ENCODE data around the gene ANO4.
"Not testable (repeated sequence)": the region's sequence is repeated elsewhere in the genome, so short reads cannot be mapped to it uniquely, and the experiment has no call there.

ANO4 gene

GRCh38 chr12:100980856-100981255, 186.3 kb downstream of the ANO4 start:
- no peak overlapping the region for H3K27ac ChIP-seq (ENCODE audit: low read length)
- H3K9ac ChIP-seq (ENCODE audit: low read length): no peak overlapping the region
- no peak overlapping the region for H3K4me3 ChIP-seq (ENCODE audit: low read length)
- H3K4me1 ChIP-seq (ENCODE audit: control insufficient read depth, low read depth, low read length): peaks cover 3% of the 10 kb centered on the region
- H3K9me3 ChIP-seq (ENCODE audit: control insufficient read depth, low read depth, low read length): no peaks in the 10 kb centered on the region
- no peaks in the 10 kb centered on the region for H3K27me3 ChIP-seq (ENCODE audit: control insufficient read depth, insufficient read depth, low read length)
- no peaks in the 10 kb centered on the region for H3K36me3 ChIP-seq (ENCODE audit: control insufficient read depth, low read depth, low read length)

GRCh38 chr12:100982511-100983183, 188.1 kb downstream of the ANO4 start:
- Histone ChIP-seq H3K9me3 (ENCODE audit: control insufficient read depth, low read depth, low read length) (no peaks in the 10 kb centered on the region), H3K4me1 (ENCODE audit: control insufficient read depth, low read depth, low read length) (peaks cover 18% of the 10 kb centered on the region), H3K27ac (ENCODE audit: low read length) (no peak overlapping the region), H3K36me3 (ENCODE audit: control insufficient read depth, low read depth, low read length) (no peaks in the 10 kb centered on the region), H3K4me3 (ENCODE audit: low read length) (no peak overlapping the region), H3K9ac (ENCODE audit: low read length) (no peak overlapping the region), H3K27me3 (ENCODE audit: control insufficient read depth, insufficient read depth, low read length) (no peaks in the 10 kb centered on the region)

DNA sequence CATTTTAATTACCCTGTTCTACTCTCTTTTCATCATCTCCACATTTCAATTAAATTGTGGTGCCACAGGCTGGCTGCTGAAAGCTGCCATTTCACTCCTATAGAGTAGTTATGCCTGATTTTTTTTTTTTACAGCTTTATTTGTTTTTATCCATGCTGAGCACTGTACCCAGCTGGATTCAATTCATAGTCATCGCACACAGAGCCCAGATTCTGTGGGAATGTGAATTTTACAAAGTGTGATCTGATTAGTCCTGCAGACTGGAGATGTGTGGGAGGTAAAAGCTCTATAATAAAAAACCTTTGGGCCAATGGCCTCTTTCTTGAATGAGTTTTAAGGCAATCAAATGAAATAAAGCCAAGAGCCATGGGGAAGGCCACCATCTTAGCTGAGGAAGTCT, 190.2 kb downstream of the ANO4 start:
- Histone ChIP-seq H3K9me3 (ENCODE audit: control insufficient read depth, low read depth, low read length) (no peaks in the 10 kb centered on the region), H3K4me3 (ENCODE audit: low read length) (no peak overlapping the region), H3K9ac (ENCODE audit: low read length) (no peak overlapping the region), H3K36me3 (ENCODE audit: control insufficient read depth, low read depth, low read length) (no peaks in the 10 kb centered on the region), H3K27ac (ENCODE audit: low read length) (no peak overlapping the region), H3K4me1 (ENCODE audit: control insufficient read depth, low read depth, low read length) (peaks cover 24% of the 10 kb centered on the region), H3K27me3 (ENCODE audit: control insufficient read depth, insufficient read depth, low read length) (no peaks in the 10 kb centered on the region)

GRCh38 chr12:100986595-100987547, 192.3 kb downstream of the ANO4 start:
- no peaks in the 10 kb centered on the region for H3K9me3 ChIP-seq (ENCODE audit: control insufficient read depth, low read depth, low read length)
- H3K27ac ChIP-seq (ENCODE audit: low read length): no peak overlapping the region
- no peaks in the 10 kb centered on the region for H3K27me3 ChIP-seq (ENCODE audit: control insufficient read depth, insufficient read depth, low read length)
- peaks cover 21% of the 10 kb centered on the region for H3K4me1 ChIP-seq (ENCODE audit: control insufficient read depth, low read depth, low read length)
- no peaks in the 10 kb centered on the region for H3K36me3 ChIP-seq (ENCODE audit: control insufficient read depth, low read depth, low read length)
- no peak overlapping the region for H3K9ac ChIP-seq (ENCODE audit: low read length)
- peak overlapping the region; percentile 5 for H3K4me3 ChIP-seq (ENCODE audit: low read length)

GRCh38 chr12:100987552-100988521, 193.3 kb downstream of the ANO4 start:
- Histone ChIP-seq H3K9me3 (ENCODE audit: control insufficient read depth, low read depth, low read length) (no peaks in the 10 kb centered on the region), H3K27me3 (ENCODE audit: control insufficient read depth, insufficient read depth, low read length) (no peaks in the 10 kb centered on the region), H3K4me3 (ENCODE audit: low read length) (peak overlapping the region; percentile 32), H3K27ac (ENCODE audit: low read length) (peak overlapping the region; percentile 83), H3K9ac (ENCODE audit: low read length) (peak overlapping the region; percentile 49), H3K4me1 (ENCODE audit: control insufficient read depth, low read depth, low read length) (peaks cover 21% of the 10 kb centered on the region), H3K36me3 (ENCODE audit: control insufficient read depth, low read depth, low read length) (no peaks in the 10 kb centered on the region)

- not testable (repeated sequence) for H3K27me3 ChIP-seq (ENCODE audit: control insufficient read depth, insufficient read depth, low read length); H3K4me3 ChIP-seq (ENCODE audit: low read length); H3K27ac ChIP-seq (ENCODE audit: low read length); H3K36me3 ChIP-seq (ENCODE audit: control insufficient read depth, low read depth, low read length); H3K9ac ChIP-seq (ENCODE audit: low read length); H3K9me3 ChIP-seq (ENCODE audit: control insufficient read depth, low read depth, low read length)
- peaks cover 25% of the 10 kb centered on the region for H3K4me1 ChIP-seq (ENCODE audit: control insufficient read depth, low read depth, low read length)
Observed at GRCh38 chr12:100989509-100989908, 194.9 kb downstream of the ANO4 start.

DNA sequence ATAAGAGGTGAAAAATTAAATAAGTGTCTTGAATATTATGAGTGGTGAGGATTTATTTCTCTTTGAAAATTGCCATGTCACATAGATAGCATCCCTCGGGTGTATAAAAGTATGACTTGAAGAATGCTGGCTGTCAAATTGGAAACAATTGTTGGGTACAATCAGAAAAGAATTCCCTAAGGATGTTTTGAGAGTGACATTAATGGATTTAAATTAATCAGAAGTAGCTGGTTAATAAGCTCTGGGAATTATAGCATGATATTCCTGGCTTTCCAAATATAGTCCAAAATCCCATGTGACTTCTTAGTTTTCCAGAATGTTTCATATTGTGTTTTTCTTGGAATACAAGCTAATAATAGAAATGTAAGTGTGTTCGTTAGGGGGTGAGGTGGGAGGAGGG, 196.5 kb downstream of the ANO4 start:
- H3K9ac ChIP-seq (ENCODE audit: low read length): no peak overlapping the region
- H3K27me3 ChIP-seq (ENCODE audit: control insufficient read depth, insufficient read depth, low read length): no peaks in the 10 kb centered on the region
- no peak overlapping the region for H3K27ac ChIP-seq (ENCODE audit: low read length)
- no peaks in the 10 kb centered on the region for H3K36me3 ChIP-seq (ENCODE audit: control insufficient read depth, low read depth, low read length)
- H3K4me1 ChIP-seq (ENCODE audit: control insufficient read depth, low read depth, low read length): peaks cover 25% of the 10 kb centered on the region
- no peaks in the 10 kb centered on the region for H3K9me3 ChIP-seq (ENCODE audit: control insufficient read depth, low read depth, low read length)
- H3K4me3 ChIP-seq (ENCODE audit: low read length): no peak overlapping the region

GRCh38 chr12:100992194-100992593, 197.6 kb downstream of the ANO4 start:
- H3K9me3 ChIP-seq (ENCODE audit: control insufficient read depth, low read depth, low read length): no peaks in the 10 kb centered on the region
- H3K9ac ChIP-seq (ENCODE audit: low read length): no peak overlapping the region
- no peak overlapping the region for H3K27ac ChIP-seq (ENCODE audit: low read length)
- H3K4me3 ChIP-seq (ENCODE audit: low read length): no peak overlapping the region
- no peaks in the 10 kb centered on the region for H3K27me3 ChIP-seq (ENCODE audit: control insufficient read depth, insufficient read depth, low read length)
- H3K36me3 ChIP-seq (ENCODE audit: control insufficient read depth, low read depth, low read length): no peaks in the 10 kb centered on the region
- H3K4me1 ChIP-seq (ENCODE audit: control insufficient read depth, low read depth, low read length): peaks cover 15% of the 10 kb centered on the region

- peaks cover 4% of the 10 kb centered on the region for H3K4me1 ChIP-seq (ENCODE audit: control insufficient read depth, low read depth, low read length)
- no peaks in the 10 kb centered on the region for H3K36me3 ChIP-seq (ENCODE audit: control insufficient read depth, low read depth, low read length)
- H3K9ac ChIP-seq (ENCODE audit: low read length): no peak overlapping the region
- H3K27ac ChIP-seq (ENCODE audit: low read length): no peak overlapping the region
- no peaks in the 10 kb centered on the region for H3K9me3 ChIP-seq (ENCODE audit: control insufficient read depth, low read depth, low read length)
- no peaks in the 10 kb centered on the region for H3K27me3 ChIP-seq (ENCODE audit: control insufficient read depth, insufficient read depth, low read length)
- H3K4me3 ChIP-seq (ENCODE audit: low read length): no peak overlapping the region
Observed at GRCh38 chr12:100993916-100994450, 199.4 kb downstream of the ANO4 start.

DNA sequence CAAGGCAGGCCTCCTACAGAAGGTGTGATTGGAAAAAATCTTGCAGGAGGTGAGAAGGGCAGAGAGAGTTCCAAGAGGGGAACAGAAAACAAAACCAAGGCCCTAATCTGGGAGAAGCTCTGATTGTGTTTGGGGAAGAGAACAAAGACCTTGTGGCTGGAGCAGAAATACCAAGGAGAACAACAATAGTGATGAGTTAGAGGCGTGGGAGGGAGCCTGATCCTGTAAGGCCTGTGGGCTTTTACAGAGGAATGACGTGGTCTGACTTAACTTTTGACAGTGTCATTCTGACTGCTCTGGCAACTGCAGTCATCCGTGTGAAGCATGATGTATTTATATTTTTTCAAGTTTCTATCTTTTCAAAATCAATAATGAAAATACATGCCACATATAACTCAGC, 200.6 kb downstream of the ANO4 start:
- Histone ChIP-seq H3K27me3 (ENCODE audit: control insufficient read depth, insufficient read depth, low read length) (no peaks in the 10 kb centered on the region), H3K9me3 (ENCODE audit: control insufficient read depth, low read depth, low read length) (no peaks in the 10 kb centered on the region), H3K9ac (ENCODE audit: low read length) (no peak overlapping the region), H3K36me3 (ENCODE audit: control insufficient read depth, low read depth, low read length) (no peaks in the 10 kb centered on the region), H3K4me3 (ENCODE audit: low read length) (no peak overlapping the region), H3K4me1 (ENCODE audit: control insufficient read depth, low read depth, low read length) (peaks cover 4% of the 10 kb centered on the region), H3K27ac (ENCODE audit: low read length) (no peak overlapping the region)

- no peaks in the 10 kb centered on the region for H3K27me3 ChIP-seq (ENCODE audit: control insufficient read depth, insufficient read depth, low read length)
- H3K27ac ChIP-seq (ENCODE audit: low read length): no peak overlapping the region
- no peaks in the 10 kb centered on the region for H3K9me3 ChIP-seq (ENCODE audit: control insufficient read depth, low read depth, low read length)
- no peaks in the 10 kb centered on the region for H3K36me3 ChIP-seq (ENCODE audit: control insufficient read depth, low read depth, low read length)
- H3K9ac ChIP-seq (ENCODE audit: low read length): no peak overlapping the region
- peaks cover 4% of the 10 kb centered on the region for H3K4me1 ChIP-seq (ENCODE audit: control insufficient read depth, low read depth, low read length)
- H3K4me3 ChIP-seq (ENCODE audit: low read length): no peak overlapping the region
Observed at GRCh38 chr12:100995771-100996170, 201.2 kb downstream of the ANO4 start.
